ENCODE results near the gene CDKN2AIP.

The CDKN2AIP gene

GRCh38 chr4:183412821-183413220 is 31.6 kb upstream of the CDKN2AIP start:
- Histone ChIP-seq H3K36me3 (no peaks in the 10 kb centered on the region), H3K9me3 (no peaks in the 10 kb centered on the region), H3K27me3 (no peaks in the 10 kb centered on the region), H3K27ac (no peak overlapping the region), H3K4me1 (no peaks in the 10 kb centered on the region), H3K4me3 (no peak overlapping the region)
- TF ChIP-seq, protein P1, sequence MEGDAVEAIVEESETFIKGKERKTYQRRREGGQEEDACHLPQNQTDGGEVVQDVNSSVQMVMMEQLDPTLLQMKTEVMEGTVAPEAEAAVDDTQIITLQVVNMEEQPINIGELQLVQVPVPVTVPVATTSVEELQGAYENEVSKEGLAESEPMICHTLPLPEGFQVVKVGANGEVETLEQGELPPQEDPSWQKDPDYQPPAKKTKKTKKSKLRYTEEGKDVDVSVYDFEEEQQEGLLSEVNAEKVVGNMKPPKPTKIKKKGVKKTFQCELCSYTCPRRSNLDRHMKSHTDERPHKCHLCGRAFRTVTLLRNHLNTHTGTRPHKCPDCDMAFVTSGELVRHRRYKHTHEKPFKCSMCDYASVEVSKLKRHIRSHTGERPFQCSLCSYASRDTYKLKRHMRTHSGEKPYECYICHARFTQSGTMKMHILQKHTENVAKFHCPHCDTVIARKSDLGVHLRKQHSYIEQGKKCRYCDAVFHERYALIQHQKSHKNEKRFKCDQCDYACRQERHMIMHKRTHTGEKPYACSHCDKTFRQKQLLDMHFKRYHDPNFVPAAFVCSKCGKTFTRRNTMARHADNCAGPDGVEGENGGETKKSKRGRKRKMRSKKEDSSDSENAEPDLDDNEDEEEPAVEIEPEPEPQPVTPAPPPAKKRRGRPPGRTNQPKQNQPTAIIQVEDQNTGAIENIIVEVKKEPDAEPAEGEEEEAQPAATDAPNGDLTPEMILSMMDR (IDR thresholded peaks at IDR 0.05), result no peak
- no peak for DNase-seq
- intact Hi-C loops (cut with DNase I; ENCODE audit: low total_unique reads), result no loop called here

- H3K27ac ChIP-seq, result no peak overlapping the region
- no peak overlapping the region for H3K4me3 ChIP-seq
- intact Hi-C loops (cut with DNase I; ENCODE audit: low total_unique reads), result no loop called here
- no peaks in the 10 kb centered on the region for H3K4me1 ChIP-seq
- peak in 1 of 2 donors; percentile 43 for DNase-seq
- TF ChIP-seq, protein P1 (IDR thresholded peaks at IDR 0.05), result no peak
- no peaks in the 10 kb centered on the region for H3K9me3 ChIP-seq
- no peaks in the 10 kb centered on the region for H3K36me3 ChIP-seq
- no peaks in the 10 kb centered on the region for H3K27me3 ChIP-seq
Observed at GRCh38 chr4:183413234-183414200, 30.9 kb upstream of the CDKN2AIP start.

GRCh38 chr4:183416879-183417755 is 27.3 kb upstream of the CDKN2AIP start:
- no peaks in the 10 kb centered on the region for H3K9me3 ChIP-seq
- no peaks in the 10 kb centered on the region for H3K4me1 ChIP-seq
- H3K27ac ChIP-seq, result no peak overlapping the region
- no peaks in the 10 kb centered on the region for H3K27me3 ChIP-seq
- no peaks in the 10 kb centered on the region for H3K36me3 ChIP-seq
- intact Hi-C loops (cut with DNase I; ENCODE audit: low total_unique reads), result no loop called here
- TF ChIP-seq, protein P1 (IDR thresholded peaks at IDR 0.05), result no peak
- H3K4me3 ChIP-seq, result no peak overlapping the region
- DNase-seq, result no peak

DNA sequence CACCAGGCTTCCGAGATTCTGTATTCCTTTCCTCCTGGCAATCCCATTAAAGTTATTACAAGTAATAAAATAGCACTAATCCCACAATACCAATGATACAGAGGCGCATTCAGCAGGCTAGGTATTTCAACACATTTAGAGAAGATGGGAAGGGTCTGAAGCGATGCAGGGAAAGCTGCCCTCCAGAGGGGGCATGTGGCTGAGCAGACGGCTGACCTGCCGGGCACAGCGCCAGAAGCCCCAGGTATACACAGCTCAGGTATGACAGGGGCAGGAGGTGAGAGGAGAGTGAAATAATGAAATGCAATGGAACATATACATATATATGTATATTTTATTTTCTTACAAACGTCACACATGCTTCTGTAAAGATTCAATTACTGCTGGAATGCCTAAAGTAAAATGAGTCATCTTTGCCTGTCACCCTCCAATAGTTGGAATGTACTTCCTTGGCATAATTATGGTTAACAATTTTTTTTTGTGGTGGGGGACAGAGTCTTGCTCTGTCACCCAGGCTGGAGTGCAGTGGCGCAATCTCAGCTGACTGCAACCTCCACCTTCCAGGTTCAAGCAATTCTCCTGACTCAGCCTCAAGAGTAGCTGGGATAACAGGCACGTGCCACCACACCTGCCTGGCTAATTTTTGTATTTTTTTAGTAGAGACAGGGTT is 21.3 kb upstream of the CDKN2AIP start:
- Histone ChIP-seq H3K27me3 (no peaks in the 10 kb centered on the region), H3K4me3 (no peak overlapping the region), H3K27ac (no peak overlapping the region), H3K9me3 (no peaks in the 10 kb centered on the region), H3K4me1 (no peaks in the 10 kb centered on the region), H3K36me3 (no peaks in the 10 kb centered on the region)
- intact Hi-C loops (cut with DNase I; ENCODE audit: low total_unique reads), result no loop called here
- TF ChIP-seq, protein P1 (IDR thresholded peaks at IDR 0.05), result no peak
- no peak for DNase-seq

- no peak for DNase-seq
- Histone ChIP-seq H3K36me3 (no peaks in the 10 kb centered on the region), H3K27me3 (no peaks in the 10 kb centered on the region), H3K4me3 (no peak overlapping the region), H3K9me3 (no peaks in the 10 kb centered on the region), H3K4me1 (no peaks in the 10 kb centered on the region), H3K27ac (no peak overlapping the region)
- intact Hi-C loops (cut with DNase I; ENCODE audit: low total_unique reads), result no loop called here
- TF ChIP-seq, protein P1 (IDR thresholded peaks at IDR 0.05), result no peak
Observed at GRCh38 chr4:183424109-183424744, 20.2 kb upstream of the CDKN2AIP start.
